Stimulated activated CD8-positive, alpha-beta memory T cell treated with anti-CD3 and anti-CD28 coated beads, Interleukin-7, amount 100 ng/mL, for 4 hours (primary cell): ENCODE results near the gene KCNIP3.

ENCODE experiments used
- DNase-seq, 2 donors: peaks; one replicate each; pipeline ENCODE4 v3.0.0-alpha.2; 2020; ENCODE audit warnings: low read depth in 2 of 2

Gene KCNIP3

DNA sequence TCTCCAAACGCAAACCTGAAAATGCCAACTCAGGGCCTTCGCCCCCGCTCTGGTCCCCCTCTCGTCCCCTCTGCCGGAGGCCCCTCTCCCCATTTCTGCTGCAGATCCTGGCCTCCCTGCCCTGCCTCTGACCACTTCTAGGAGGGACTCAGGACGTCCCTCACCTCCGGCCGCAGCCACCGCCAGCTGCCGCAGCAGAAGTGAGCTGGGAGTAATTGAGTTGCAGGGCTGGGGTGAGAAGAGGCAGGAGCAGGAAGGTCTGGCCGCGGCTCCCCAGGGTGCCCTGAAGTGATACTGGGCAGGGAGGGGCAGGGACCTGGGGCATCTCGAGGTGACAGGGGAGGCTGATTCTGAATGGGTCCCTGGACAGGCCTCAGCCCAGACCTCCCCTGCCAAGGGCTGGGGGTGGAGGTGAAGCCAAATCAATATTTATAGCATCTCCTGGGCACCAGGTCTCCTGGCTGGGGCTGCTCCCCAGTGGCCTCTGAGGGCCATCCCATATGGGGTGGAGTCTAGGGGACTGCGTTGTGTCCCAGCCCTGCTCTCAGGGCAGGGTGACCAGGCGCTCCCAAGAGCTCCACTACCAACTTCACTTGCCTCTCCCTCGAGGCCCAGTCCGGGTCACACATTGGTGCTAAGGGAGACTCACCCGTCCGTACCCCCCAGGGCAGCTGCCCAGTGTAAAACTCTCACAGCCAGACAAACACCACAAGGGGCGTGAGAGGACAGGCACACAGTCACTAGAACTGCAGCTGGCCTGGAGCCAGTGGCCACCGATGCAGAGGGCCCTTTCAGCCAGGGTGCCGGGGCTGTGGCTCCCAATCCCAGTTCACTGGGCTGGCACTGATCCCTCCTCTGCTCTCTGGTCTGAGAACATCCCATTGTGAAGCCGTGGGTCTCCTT is 33.0 kb downstream of the KCNIP3 start:
- DNase-seq: no peak

DNA sequence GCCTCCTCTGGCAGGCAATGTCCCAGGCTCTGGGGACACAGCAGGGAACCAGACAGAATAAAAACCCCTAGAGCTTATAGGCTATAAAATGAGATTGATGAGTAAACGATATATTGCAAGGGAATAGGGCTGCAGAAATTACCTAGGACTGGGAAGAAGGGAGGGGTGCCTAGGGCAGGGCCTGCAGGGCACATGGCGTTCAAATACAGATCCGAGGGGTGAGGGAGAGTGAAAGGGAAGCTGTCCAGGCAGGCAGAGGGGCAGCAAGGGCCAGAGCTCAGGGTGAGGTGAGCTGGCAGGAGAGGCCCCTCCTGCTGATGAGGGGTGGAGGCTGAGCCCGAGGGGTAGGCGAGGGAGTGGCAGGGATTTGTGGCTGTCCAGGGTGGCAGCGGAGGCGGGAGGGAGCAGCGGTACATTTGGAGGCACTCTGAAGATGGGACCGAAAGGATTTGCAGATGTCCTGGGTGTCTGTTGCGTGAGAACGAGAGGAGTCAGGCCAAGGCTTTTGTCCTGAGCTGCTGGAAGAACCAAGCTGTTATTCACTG is 33.7 kb downstream of the KCNIP3 start:
- DNase-seq: no peak

- DNase-seq: no peak
Observed at GRCh38 chr2:95331606-95332005, 34.5 kb downstream of the KCNIP3 start.

DNA sequence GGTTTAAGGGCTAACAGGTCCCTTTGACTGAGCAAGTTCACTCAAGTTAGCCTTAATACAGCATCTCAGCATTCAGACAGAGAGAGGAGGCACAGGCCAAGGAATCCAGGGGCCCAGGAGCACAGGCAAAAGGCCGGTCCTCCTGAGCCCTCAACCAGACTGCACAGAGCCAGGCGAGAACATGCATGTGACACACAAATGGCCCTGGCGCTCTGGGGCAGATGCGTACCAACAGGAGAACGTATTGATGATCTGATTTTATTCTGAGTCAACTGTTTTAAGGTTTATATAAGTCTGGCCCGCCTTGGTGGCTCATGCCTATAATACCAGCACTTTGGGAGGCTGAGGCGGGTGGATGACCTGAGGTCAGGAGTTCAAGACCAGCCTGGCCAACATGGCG is 34.9 kb downstream of the KCNIP3 start:
- DNase-seq: no peak

DNA sequence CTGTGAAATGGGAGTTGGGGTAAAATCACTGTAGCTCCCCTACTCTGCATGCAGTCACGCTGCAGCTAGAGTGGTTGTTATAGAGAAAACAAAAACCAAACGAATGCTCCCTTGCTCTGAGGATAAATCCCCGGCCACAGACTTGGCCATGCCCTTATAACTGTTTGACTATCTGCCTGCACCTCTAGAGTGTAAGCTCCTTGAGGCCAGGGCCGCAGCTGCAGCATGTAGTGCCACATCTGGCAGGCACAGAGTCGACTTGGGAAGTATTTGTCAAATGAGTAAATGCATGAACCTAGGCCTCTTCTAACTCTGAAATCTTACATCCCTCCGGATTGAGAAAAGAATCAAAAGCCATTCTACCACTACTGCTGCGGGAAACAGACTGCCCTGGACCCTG is 35.9 kb downstream of the KCNIP3 start:
- no peak for DNase-seq

DNA sequence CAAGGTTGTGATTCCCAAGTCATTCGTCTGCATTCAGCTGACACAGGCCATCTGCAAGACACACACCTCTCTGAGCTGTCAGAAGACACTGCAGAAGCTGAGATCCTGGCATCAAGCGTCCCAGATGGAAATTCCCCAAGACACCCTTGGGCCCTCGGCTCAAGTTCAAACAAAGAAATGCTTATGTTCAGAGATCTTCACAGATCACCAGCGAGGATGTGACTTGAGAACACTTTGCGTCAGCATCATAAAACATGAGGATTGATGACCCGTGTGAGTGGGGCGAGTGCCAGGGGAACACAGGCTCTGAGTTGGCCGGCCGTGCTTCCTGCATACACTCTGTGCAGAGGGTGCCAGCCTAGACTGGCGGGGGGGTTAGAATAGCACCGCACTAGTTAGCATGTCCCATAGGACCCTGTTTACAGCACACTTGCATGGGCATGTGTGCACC is 36.8 kb downstream of the KCNIP3 start:
- DNase-seq: no peak

- DNase-seq: no peak
Observed at GRCh38 chr2:95334916-95335641, 37.9 kb downstream of the KCNIP3 start.

GRCh38 chr2:95336406-95336805 is 39.3 kb downstream of the KCNIP3 start:
- no peak for DNase-seq

DNA sequence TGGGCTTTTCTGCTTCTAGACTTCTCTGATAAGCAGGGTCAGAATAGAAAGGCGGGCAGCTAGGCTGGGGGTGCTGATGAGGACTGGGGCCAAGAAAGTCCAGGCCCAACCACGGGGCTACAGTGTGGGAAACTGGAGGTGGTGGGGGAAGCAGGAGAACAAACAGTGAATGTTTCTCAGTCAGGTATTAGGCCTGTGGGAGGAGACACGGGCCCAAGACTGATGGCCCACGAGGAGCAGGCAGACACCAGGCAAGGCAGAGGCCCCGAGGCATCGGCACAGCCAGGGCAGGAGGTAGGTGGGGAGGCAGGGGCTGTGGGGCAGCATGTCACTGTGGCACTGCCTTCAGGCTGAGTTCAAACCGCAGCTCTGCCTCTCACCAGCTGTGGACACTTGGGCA is 40.7 kb downstream of the KCNIP3 start:
- DNase-seq: no peak

- no peak for DNase-seq
Observed at GRCh38 chr2:95342556-95343320, 45.6 kb downstream of the KCNIP3 start.

GRCh38 chr2:95343429-95344214 is 46.5 kb downstream of the KCNIP3 start:
- no peak for DNase-seq

DNA sequence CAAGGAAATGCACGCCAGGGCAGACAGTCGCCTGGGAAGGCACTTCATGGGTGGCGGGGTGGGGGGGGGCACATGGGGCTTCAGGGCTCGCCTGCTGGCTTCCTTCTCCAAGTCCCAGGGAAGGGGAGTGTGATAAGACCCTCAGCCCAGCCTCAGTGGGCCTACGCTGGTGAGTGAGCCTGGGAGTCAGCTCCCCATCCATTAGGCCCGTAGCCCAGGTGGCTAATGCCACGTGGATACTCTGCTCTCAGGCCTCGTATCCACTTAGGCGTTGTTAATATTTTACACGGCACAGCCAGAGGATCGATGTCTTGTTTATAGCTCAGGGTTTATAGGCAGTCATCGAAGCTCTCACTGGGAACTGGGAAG is 47.1 kb downstream of the KCNIP3 start:
- DNase-seq: no peak

- no peak for DNase-seq
Observed at GRCh38 chr2:95344656-95345055, 47.5 kb downstream of the KCNIP3 start.

- no peak for DNase-seq
Observed at GRCh38 chr2:95345081-95345562, 48.0 kb downstream of the KCNIP3 start.

GRCh38 chr2:95345563-95346230 is 48.5 kb downstream of the KCNIP3 start:
- peak in 1 of 2 donors; percentile 25 for DNase-seq

DNA sequence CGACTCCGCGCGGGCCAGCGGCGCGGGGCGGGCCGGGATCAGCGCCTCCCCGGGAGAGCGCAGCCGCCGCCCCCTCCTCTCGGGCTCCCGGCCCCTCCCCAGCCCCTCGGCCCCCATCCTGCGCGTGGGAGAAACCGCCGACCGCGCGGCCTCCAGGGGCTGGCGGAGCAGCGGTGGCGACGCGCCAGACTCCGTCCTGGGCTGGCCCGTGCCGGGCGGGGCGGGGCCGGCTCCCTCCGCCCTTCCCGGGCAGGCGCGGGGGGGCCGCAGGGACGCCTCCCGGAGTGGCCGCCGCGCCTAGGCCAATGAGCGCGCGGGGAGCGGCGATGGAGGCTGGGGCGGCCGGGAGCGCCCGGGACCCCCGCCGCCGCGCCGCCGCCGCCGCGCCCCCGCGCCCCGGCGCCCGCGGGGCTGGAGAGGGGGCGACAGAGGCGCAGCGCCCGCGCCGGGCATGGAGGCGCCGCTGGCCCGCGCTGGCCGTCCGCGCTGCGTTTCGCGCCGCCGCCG is 49.1 kb downstream of the KCNIP3 start:
- DNase-seq: no peak

DNA sequence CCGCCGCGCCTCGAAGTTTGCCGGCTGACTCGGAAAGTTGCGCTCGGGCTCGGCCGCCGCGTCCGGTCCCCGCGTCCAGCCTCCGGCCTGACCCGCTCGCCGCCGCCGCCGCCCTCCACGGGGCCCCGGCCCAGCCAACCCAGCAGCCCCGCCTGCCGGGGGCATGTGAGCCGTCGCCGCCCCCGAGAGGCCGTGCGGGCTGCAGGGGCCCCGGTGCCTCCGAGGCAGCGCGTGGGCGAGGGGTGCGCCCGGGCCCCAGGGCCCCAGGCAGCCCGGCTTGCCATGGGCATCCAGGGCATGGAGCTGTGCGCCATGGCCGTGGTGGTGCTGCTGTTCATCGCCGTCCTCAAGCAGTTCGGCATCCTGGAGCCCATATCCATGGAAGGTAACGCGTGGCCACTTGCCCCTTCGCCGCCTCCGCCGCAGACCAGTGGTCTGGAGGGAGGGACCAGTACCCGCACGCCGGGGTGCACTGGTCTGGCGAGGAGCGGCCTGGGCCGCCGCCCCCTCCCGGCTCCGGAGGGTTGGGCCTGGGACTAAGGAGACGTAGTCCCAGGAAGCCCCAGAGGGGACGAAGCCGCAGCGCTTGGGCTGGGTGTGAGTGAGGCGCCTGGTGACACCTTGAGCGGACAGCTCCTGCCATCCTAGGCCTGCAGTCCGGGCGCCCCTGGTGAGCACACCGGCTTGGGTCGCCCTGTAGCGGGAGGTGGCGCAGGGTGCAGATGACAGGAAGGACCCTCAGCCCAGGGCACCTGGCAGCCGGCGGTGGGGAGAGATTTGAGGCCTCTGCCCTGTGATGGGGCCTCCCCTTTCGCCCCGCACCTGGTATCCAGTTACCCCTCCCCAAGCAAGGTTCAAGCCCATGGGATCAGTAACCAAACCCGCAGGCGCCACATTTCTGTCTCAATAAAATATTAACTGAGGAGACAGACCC is 49.9 kb downstream of the KCNIP3 start:
- no peak for DNase-seq

DNA sequence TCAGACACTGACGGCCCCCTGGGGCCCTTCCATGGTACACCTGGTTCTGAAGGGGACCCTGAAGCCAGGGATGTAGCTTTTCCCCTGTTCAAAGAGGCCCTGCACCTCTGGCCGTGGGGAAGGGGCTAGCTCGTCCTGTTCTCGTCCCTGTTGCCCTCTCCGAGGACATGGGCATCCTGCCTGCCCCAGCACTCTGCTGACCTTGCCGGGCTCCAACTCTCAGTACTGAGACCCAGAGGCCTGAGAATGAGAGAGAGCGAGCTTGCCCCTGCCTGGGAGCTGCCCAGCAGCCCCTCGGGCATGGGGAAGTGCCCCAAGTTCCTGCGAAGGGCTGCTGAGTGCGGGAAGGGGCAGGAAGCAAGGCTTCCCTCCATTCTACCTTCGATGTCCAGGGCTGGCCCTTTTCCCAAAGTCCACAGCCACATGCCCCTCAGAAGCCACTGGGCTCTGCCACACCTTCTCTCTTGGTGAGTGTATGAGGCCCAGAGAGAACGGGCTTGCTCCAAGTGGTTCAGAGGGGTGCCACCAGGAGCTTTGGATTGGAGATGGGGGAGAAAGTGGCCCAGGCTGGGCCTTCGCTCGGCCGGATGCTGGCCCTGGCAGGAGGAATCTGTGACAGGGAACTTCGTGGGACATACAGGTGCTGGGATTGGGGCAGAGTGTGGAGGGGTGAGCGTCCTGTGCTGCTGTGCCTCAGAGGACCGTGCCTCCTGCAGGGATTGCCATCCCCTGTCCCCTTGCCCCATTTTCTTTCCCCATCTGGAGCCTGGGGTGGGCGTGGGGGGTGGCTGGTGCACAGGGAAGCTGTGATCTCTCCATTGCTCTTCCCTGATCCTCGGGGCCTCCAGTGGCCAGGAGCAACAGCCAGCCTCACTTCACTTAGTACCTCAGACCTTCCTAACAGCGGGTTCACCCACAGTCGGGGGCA is 50.8 kb downstream of the KCNIP3 start:
- no peak for DNase-seq
